NCI-H510A (cell line): ENCODE data around the gene LDLR.
"Not testable (repeated sequence)": the region's sequence is repeated elsewhere in the genome, so short reads cannot be mapped to it uniquely, and the experiment has no call there.

Experiments used
- DNase-seq: peaks from one replicate; lab custom pipeline; 2025; lab: John Stamatoyannopoulos, UW

LDLR gene

GRCh38 chr19:11141937-11142527, 52.8 kb downstream of the LDLR start:
- no peak for DNase-seq

GRCh38 chr19:11142528-11143171, 53.4 kb downstream of the LDLR start:
- DNase-seq: no peak

GRCh38 chr19:11145536-11145924, 56.3 kb downstream of the LDLR start:
- no peak for DNase-seq

- DNase-seq: no peak
Observed at GRCh38 chr19:11148001-11148400, 58.7 kb downstream of the LDLR start.

GRCh38 chr19:11151181-11151580, 61.9 kb downstream of the LDLR start:
- DNase-seq: no peak

- DNase-seq: no peak
Observed at GRCh38 chr19:11152318-11153062, 63.2 kb downstream of the LDLR start.

- no peak for DNase-seq
Observed at GRCh38 chr19:11154683-11155047, 65.4 kb downstream of the LDLR start.

- DNase-seq: peak; percentile 95
Observed at GRCh38 chr19:11155373-11156120, 66.3 kb downstream of the LDLR start, which contains the start of gene SPC24. TSS of gene SPC24 (minus strand) at chr19:11155782. CDS start at chr19:11155776, 6 bp downstream.

- DNase-seq: no peak
Observed at GRCh38 chr19:11159598-11160439, 70.6 kb downstream of the LDLR start.

- DNase-seq: not testable (repeated sequence)
Observed at GRCh38 chr19:11160440-11160768, 71.1 kb downstream of the LDLR start.

GRCh38 chr19:11164296-11164695, 75.0 kb downstream of the LDLR start:
- DNase-seq: no peak

- DNase-seq: no peak
Observed at GRCh38 chr19:11164879-11165406, 75.7 kb downstream of the LDLR start.

GRCh38 chr19:11165486-11166030, 76.3 kb downstream of the LDLR start:
- DNase-seq: no peak

GRCh38 chr19:11166281-11167142, 77.2 kb downstream of the LDLR start:
- no peak for DNase-seq

- DNase-seq: no peak
Observed at GRCh38 chr19:11168568-11168967, 79.3 kb downstream of the LDLR start.

- no peak for DNase-seq
Observed at GRCh38 chr19:11169896-11170678, 80.8 kb downstream of the LDLR start.

GRCh38 chr19:11171144-11171543, 81.9 kb downstream of the LDLR start:
- no peak for DNase-seq

GRCh38 chr19:11172576-11172975, 83.3 kb downstream of the LDLR start:
- no peak for DNase-seq

- DNase-seq: no peak
Observed at GRCh38 chr19:11173516-11174155, 84.4 kb downstream of the LDLR start.
